Rectal smooth muscle tissue (tissue), 1 donor: Measurements from ENCODE around the gene TRAF7.

ENCODE experiments used
- H3K27ac ChIP-seq: one replicate; pipeline ENCODE4 v1.7.0; 2013; ENCODE audit warnings: low read depth, low read length, inconsistent platforms
- H3K27me3 ChIP-seq: one replicate; pipeline ENCODE4 v1.7.0; 2013; ENCODE audit warnings: low read length; ENCODE audit not compliant: control insufficient read depth, insufficient read depth
- H3K36me3 ChIP-seq: one replicate; pipeline ENCODE4 v1.7.0; 2013; ENCODE audit warnings: low read length; ENCODE audit not compliant: control insufficient read depth, insufficient read depth
- H3K4me1 ChIP-seq: one replicate; pipeline ENCODE4 v1.7.0; 2013; ENCODE audit warnings: low read length; ENCODE audit not compliant: control insufficient read depth, insufficient read depth
- H3K4me3 ChIP-seq: one replicate; pipeline ENCODE4 v1.7.0; 2013; ENCODE audit warnings: low read length
- H3K9ac ChIP-seq: one replicate; pipeline ENCODE4 v1.7.0; 2013; ENCODE audit warnings: low read length

Gene TRAF7

GRCh38 chr16:2167068-2167638 lies 11.6 kb downstream of the TRAF7 start:
- no peak overlapping the region for H3K9ac ChIP-seq
- H3K36me3 ChIP-seq, result peaks cover 5% of the 10 kb centered on the region
- no peaks in the 10 kb centered on the region for H3K27me3 ChIP-seq
- no peaks in the 10 kb centered on the region for H3K4me1 ChIP-seq
- no peak overlapping the region for H3K27ac ChIP-seq
- no peak overlapping the region for H3K4me3 ChIP-seq

GRCh38 chr16:2170080-2170479 lies 14.5 kb downstream of the TRAF7 start:
- Histone ChIP-seq H3K27ac (no peak overlapping the region), H3K9ac (no peak overlapping the region), H3K36me3 (peaks cover 23% of the 10 kb centered on the region), H3K4me3 (no peak overlapping the region), H3K4me1 (no peaks in the 10 kb centered on the region), H3K27me3 (no peaks in the 10 kb centered on the region)

GRCh38 chr16:2170587-2171435 lies 15.2 kb downstream of the TRAF7 start:
- H3K9ac ChIP-seq, result no peak overlapping the region
- H3K4me1 ChIP-seq, result no peaks in the 10 kb centered on the region
- no peaks in the 10 kb centered on the region for H3K27me3 ChIP-seq
- H3K27ac ChIP-seq, result no peak overlapping the region
- no peak overlapping the region for H3K4me3 ChIP-seq
- peaks cover 29% of the 10 kb centered on the region for H3K36me3 ChIP-seq

GRCh38 chr16:2171601-2172178 lies 16.1 kb downstream of the TRAF7 start:
- Histone ChIP-seq H3K27ac (no peak overlapping the region), H3K4me1 (no peaks in the 10 kb centered on the region), H3K27me3 (no peaks in the 10 kb centered on the region), H3K36me3 (peaks cover 36% of the 10 kb centered on the region), H3K4me3 (no peak overlapping the region), H3K9ac (no peak overlapping the region)

GRCh38 chr16:2172688-2173335 lies 17.2 kb downstream of the TRAF7 start:
- Histone ChIP-seq H3K4me3 (no peak overlapping the region), H3K27ac (no peak overlapping the region), H3K9ac (no peak overlapping the region), H3K36me3 (peaks cover 44% of the 10 kb centered on the region), H3K4me1 (no peaks in the 10 kb centered on the region), H3K27me3 (no peaks in the 10 kb centered on the region)

GRCh38 chr16:2173366-2173765 lies 17.8 kb downstream of the TRAF7 start:
- Histone ChIP-seq H3K36me3 (peaks cover 41% of the 10 kb centered on the region), H3K27me3 (no peaks in the 10 kb centered on the region), H3K4me1 (no peaks in the 10 kb centered on the region), H3K4me3 (no peak overlapping the region), H3K9ac (no peak overlapping the region), H3K27ac (no peak overlapping the region)

GRCh38 chr16:2173916-2174315 lies 18.3 kb downstream of the TRAF7 start:
- peaks cover 39% of the 10 kb centered on the region for H3K36me3 ChIP-seq
- no peaks in the 10 kb centered on the region for H3K4me1 ChIP-seq
- no peak overlapping the region for H3K27ac ChIP-seq
- no peak overlapping the region for H3K4me3 ChIP-seq
- no peak overlapping the region for H3K9ac ChIP-seq
- no peaks in the 10 kb centered on the region for H3K27me3 ChIP-seq

GRCh38 chr16:2174396-2175131 lies 19.0 kb downstream of the TRAF7 start:
- no peak overlapping the region for H3K27ac ChIP-seq
- H3K4me1 ChIP-seq, result no peaks in the 10 kb centered on the region
- H3K27me3 ChIP-seq, result no peaks in the 10 kb centered on the region
- no peak overlapping the region for H3K4me3 ChIP-seq
- no peak overlapping the region for H3K9ac ChIP-seq
- peaks cover 39% of the 10 kb centered on the region for H3K36me3 ChIP-seq

GRCh38 chr16:2175454-2175853 lies 19.9 kb downstream of the TRAF7 start:
- Histone ChIP-seq H3K27me3 (no peaks in the 10 kb centered on the region), H3K4me1 (no peaks in the 10 kb centered on the region), H3K9ac (no peak overlapping the region), H3K27ac (no peak overlapping the region), H3K4me3 (no peak overlapping the region), H3K36me3 (peaks cover 39% of the 10 kb centered on the region)

GRCh38 chr16:2176047-2176446 lies 20.5 kb downstream of the TRAF7 start:
- Histone ChIP-seq H3K4me3 (no peak overlapping the region), H3K27me3 (no peaks in the 10 kb centered on the region), H3K36me3 (peaks cover 39% of the 10 kb centered on the region), H3K27ac (no peak overlapping the region), H3K9ac (no peak overlapping the region), H3K4me1 (no peaks in the 10 kb centered on the region)

- H3K27ac ChIP-seq, result no peak overlapping the region
- H3K4me1 ChIP-seq, result no peaks in the 10 kb centered on the region
- no peak overlapping the region for H3K4me3 ChIP-seq
- peaks cover 39% of the 10 kb centered on the region for H3K36me3 ChIP-seq
- no peak overlapping the region for H3K9ac ChIP-seq
- H3K27me3 ChIP-seq, result no peaks in the 10 kb centered on the region
Observed at GRCh38 chr16:2177101-2177500, 21.5 kb downstream of the TRAF7 start.

- peaks cover 39% of the 10 kb centered on the region for H3K36me3 ChIP-seq
- H3K27ac ChIP-seq, result no peak overlapping the region
Observed at GRCh38 chr16:2177561-2177960, 22.0 kb downstream of the TRAF7 start.

More at GRCh38 chr16:2177561-2177960, 22.0 kb downstream of the TRAF7 start:
- Histone ChIP-seq H3K4me1 (no peaks in the 10 kb centered on the region), H3K9ac (no peak overlapping the region), H3K4me3 (no peak overlapping the region), H3K27me3 (no peaks in the 10 kb centered on the region)
